ENCODE results near the gene NLE1. TPM values are rescaled to one million over a fixed set of nuclear protein-coding genes. Genes with fewer than 3 reads are reported as not detected.

NLE1 gene
- total and polyA plus RNA-seq, 2 experiments from 2014 or later, result 3.9 to 12.7 TPM

GRCh38 chr17:35121315-35121714, 20.8 kb downstream of the NLE1 start, which contains the start of gene FNDC8:
Gene FNDC8, plus strand, starts transcription at chr17:35121615. Its CDS starts 79 bp downstream, at chr17:35121694.
- Histone ChIP-seq H3K27ac (no peak within 1 kb of the TSS), H2AFZ (no peak within 1 kb of the TSS), H3K4me1 (ENCODE audit: insufficient read depth) (peaks cover 8% of the 10 kb centered on the region), H3K9me3 (ENCODE audit: low read depth) (no peaks in the 10 kb centered on the region), H3K36me3 (replicated peaks; ENCODE audit: insufficient read depth, low read depth) (no peaks in the 10 kb centered on the region), H3K27me3 (no peaks in the 10 kb centered on the region), H3K79me2 (peaks cover 11% of the 10 kb centered on the region), H3K4me2 (no peak within 1 kb of the TSS), H3K9me2 (replicated peaks; ENCODE audit: insufficient read depth) (no peaks in the 10 kb centered on the region), H3K4me3 (no peak within 1 kb of the TSS), H4K20me1 (ENCODE audit: insufficient read depth, poor library complexity, severe bottlenecking) (no peaks in the 10 kb centered on the region)
- 90% methylated on average over 3 of the region's 3 CpGs for WGBS (ENCODE audit: low lambda C conversion rate, missing lambda C conversion rate)
- DNase-seq (ENCODE audit: low spot score), result no peak
- TF ChIP-seq EZH2 (IDR thresholded peaks at IDR 0.05; ENCODE audit: borderline replicate concordance) (no peak), EZH2phosphoT487 (IDR thresholded peaks at IDR 0.05; ENCODE audit: low read depth, severe bottlenecking, unreplicated experiment) (no peak)
- TF ChIP-seq, protein P1, sequence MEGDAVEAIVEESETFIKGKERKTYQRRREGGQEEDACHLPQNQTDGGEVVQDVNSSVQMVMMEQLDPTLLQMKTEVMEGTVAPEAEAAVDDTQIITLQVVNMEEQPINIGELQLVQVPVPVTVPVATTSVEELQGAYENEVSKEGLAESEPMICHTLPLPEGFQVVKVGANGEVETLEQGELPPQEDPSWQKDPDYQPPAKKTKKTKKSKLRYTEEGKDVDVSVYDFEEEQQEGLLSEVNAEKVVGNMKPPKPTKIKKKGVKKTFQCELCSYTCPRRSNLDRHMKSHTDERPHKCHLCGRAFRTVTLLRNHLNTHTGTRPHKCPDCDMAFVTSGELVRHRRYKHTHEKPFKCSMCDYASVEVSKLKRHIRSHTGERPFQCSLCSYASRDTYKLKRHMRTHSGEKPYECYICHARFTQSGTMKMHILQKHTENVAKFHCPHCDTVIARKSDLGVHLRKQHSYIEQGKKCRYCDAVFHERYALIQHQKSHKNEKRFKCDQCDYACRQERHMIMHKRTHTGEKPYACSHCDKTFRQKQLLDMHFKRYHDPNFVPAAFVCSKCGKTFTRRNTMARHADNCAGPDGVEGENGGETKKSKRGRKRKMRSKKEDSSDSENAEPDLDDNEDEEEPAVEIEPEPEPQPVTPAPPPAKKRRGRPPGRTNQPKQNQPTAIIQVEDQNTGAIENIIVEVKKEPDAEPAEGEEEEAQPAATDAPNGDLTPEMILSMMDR (IDR thresholded peaks at IDR 0.05; ENCODE audit: poor library complexity), result no peak

- peak within 1 kb of the TSS; percentile 94 for H3K4me3 ChIP-seq
- H3K36me3 ChIP-seq (replicated peaks; ENCODE audit: insufficient read depth, low read depth), result no peaks in the 10 kb centered on the region
- H3K79me2 ChIP-seq, result peaks cover 11% of the 10 kb centered on the region
- H3K27me3 ChIP-seq, result no peaks in the 10 kb centered on the region
- no peaks in the 10 kb centered on the region for H4K20me1 ChIP-seq (ENCODE audit: insufficient read depth, poor library complexity, severe bottlenecking)
- H3K27ac ChIP-seq, result peak within 1 kb of the TSS; percentile 72
- 2% methylated on average over 59 of the region's 72 CpGs for WGBS (ENCODE audit: low lambda C conversion rate, missing lambda C conversion rate)
- DNase-seq (ENCODE audit: low spot score), result peak; percentile 91
- H3K9me2 ChIP-seq (replicated peaks; ENCODE audit: insufficient read depth), result no peaks in the 10 kb centered on the region
- H3K4me2 ChIP-seq, result peak within 1 kb of the TSS; percentile 96
- peak within 1 kb of the TSS; percentile 98 for H2AFZ ChIP-seq
- H3K9me3 ChIP-seq (ENCODE audit: low read depth), result no peaks in the 10 kb centered on the region
- TF ChIP-seq, protein P1 (IDR thresholded peaks at IDR 0.05; ENCODE audit: poor library complexity), result peak; percentile 93
- no peak for TF ChIP-seq EZH2phosphoT487 (IDR thresholded peaks at IDR 0.05; ENCODE audit: low read depth, severe bottlenecking, unreplicated experiment)
- peaks cover 8% of the 10 kb centered on the region for H3K4me1 ChIP-seq (ENCODE audit: insufficient read depth)
Observed at GRCh38 chr17:35119370-35120165, 22.5 kb downstream of the NLE1 start, which contains the start of gene RAD51D. Gene RAD51D, minus strand, starts transcription at chr17:35119860. Its CDS starts 247 bp downstream, at chr17:35119613.

- Histone ChIP-seq H3K9me2 (replicated peaks; ENCODE audit: insufficient read depth) (no peaks in the 10 kb centered on the region), H3K4me3 (no peak overlapping the region), H3K79me2 (peaks cover 11% of the 10 kb centered on the region), H3K9me3 (ENCODE audit: low read depth) (no peaks in the 10 kb centered on the region), H4K20me1 (ENCODE audit: insufficient read depth, poor library complexity, severe bottlenecking) (no peaks in the 10 kb centered on the region), H3K4me2 (peak overlapping the region; percentile 96), H3K27me3 (no peaks in the 10 kb centered on the region), H3K4me1 (ENCODE audit: insufficient read depth) (peaks cover 8% of the 10 kb centered on the region), H3K27ac (no peak overlapping the region), H2AFZ (no peak overlapping the region), H3K36me3 (replicated peaks; ENCODE audit: insufficient read depth, low read depth) (no peaks in the 10 kb centered on the region)
- TF ChIP-seq EZH2phosphoT487 (IDR thresholded peaks at IDR 0.05; ENCODE audit: low read depth, severe bottlenecking, unreplicated experiment), result no peak
- no peak for TF ChIP-seq EZH2 (IDR thresholded peaks at IDR 0.05; ENCODE audit: borderline replicate concordance)
- TF ChIP-seq, protein P1 (IDR thresholded peaks at IDR 0.05; ENCODE audit: poor library complexity), result no peak
- DNase-seq (ENCODE audit: low spot score), result no peak
Observed at GRCh38 chr17:35117984-35118383, 24.1 kb downstream of the NLE1 start.
